ENCODE measurements around the gene ITGAE.
"Not testable (repeated sequence)": the region's sequence is repeated elsewhere in the genome, so short reads cannot be mapped to it uniquely, and the experiment has no call there.

The ITGAE gene

DNA sequence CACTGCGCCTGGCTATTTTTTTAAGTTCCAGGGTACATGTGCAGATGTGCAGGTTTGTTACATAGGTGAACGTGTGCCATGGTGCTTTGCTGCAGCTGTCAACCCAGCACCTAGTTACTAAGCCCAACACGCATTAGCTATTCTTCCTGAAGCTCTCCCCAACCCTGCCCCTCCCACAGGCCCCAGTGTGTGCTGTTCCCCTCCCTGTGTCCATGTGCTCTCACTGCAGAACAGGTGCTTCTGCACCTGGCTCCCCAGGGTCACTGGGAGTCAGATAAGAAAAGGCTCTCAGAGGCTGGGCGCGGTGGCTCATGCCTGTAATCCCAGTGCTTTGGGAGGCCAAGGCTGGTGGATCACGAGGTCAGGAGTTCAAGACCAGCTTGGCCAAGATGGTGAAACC is 71.1 kb downstream of the ITGAE start:
- DNase-seq (ENCODE audit: low spot score) = no peak

DNA sequence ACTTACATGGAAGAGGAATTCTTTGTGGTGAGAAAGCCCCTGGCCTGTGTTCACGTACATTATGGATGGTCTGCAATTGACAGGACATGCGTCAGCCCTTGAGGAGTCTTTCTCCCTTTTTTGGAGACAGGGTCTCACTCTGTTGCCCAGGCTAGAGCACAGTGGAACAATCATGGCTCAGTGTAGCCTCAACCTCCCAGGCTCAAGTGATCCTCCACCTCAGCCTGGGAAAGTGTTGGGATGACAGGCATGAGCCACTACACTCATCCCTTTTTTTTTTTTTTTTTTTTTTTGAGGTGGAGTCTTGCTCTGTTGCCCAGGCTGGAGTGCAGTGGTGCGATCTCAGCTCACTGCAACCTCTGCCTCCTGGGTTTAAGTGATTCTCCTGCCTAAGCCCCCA is 72.9 kb downstream of the ITGAE start:
- DNase-seq (ENCODE audit: low spot score) = not testable (repeated sequence)

DNA sequence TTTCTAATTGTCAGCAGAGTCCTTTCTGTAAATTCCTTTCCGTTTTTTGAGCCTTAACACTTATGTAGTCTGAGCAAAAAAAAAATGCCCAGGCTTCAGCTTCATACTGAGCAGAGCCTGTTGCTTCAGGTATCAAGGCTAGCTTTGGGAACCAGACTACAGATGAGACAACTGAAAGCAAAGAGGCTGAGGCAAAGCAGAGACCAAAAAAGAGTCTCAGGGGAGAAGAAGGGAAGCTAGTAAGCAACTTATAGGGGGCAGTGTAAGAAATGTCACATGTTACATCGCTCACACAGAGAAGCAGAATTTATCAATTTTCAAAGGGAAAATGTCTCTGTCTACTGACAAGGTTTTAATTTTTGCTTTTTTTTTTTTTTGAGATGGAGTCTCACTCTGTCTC is 73.9 kb downstream of the ITGAE start:
- DNase-seq (ENCODE audit: low spot score) = no peak

DNA sequence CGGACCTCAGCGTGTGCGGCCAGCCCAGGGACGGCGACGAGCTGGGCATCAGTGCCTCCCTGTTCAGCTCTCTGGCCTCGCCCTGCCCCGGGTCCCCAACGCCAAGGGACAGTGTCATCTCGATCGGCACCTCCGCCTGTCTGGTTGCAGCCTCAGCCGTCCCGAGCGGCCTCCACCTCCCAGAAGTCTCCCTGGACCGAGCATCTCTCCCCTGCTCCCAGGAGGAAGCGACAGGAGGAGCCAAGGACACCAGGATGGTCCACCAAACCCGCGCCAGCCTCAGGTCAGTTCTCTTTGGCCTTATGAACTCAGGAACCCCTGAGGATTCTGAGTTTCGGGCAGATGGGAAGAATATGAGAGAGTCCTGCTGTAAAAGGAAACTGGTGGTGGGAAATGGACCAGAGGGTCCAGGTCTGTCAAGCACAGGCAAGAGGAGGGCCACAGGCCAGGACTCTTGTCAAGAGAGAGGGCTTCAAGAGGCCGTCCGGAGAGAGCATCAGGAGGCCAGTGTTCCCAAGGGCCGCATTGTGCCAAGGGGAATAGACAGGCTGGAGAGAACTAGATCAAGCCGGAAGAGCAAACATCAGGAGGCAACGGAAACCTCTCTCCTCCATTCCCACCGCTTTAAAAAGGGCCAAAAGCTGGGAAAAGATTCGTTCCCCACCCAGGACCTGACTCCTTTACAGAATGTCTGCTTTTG is 76.5 kb downstream of the ITGAE start:
- peak; percentile 10 for DNase-seq (ENCODE audit: low spot score)

DNA sequence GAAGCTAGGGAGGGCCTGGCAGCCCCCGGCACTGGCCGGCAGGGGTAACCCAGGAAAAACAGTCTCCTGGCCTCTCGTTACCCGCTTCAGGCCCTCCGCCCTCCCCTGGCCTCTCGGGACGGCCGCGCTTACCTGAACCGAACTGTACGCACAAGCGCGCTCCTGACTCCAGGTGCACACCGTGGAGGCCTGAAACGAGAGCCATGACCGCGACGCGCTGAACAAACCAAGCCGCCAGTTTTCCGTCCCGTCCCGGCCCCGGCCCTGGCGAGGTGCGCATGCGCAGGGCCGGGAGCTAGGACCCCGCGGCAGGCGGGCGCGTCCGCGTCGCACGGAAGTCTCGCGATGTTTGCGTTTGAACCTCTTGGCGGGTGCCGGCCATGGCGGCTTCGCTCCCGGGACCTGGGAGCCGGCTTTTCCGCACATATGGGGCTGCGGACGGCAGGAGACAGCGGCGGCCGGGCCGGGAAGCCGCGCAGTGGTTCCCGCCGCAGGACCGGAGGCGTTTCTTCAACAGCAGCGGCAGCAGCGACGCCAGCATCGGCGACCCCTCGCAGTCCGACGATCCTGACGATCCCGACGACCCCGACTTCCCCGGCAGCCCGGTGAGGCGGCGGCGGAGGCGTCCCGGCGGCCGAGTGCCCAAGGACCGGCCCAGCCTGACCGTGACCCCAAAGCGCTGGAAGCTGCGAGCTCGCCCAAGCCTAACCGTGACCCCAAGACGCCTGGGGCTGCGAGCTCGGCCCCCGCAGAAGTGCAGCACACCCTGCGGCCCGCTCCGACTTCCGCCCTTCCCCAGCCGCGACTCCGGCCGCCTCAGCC is 77.2 kb downstream of the ITGAE start, which contains the start of gene HASPIN:
Gene HASPIN, plus strand, starts transcription at position 348 of the 822 bp plus-strand sequence. Its CDS starts 33 bp downstream, at position 381.
- peak; percentile 100 for DNase-seq (ENCODE audit: low spot score)

DNA sequence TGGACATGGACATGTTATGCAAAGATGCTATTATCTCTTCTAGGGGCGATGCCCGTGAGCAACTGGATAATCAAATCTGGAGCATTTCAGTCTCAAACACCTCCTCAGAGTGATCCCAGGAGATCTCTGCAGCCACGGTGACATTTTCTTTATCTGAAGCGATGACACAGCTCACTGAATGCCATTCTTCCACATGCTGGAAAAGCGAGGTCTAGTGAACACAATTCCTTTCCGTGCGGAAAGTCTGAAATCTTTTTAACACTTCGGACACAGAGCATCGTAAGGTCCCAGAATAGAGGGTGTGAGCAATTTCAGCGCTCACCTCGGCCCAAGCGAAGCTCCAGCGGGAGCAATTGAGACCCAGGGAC is 77.8 kb downstream of the ITGAE start:
- DNase-seq (ENCODE audit: low spot score) = peak; percentile 12

DNA sequence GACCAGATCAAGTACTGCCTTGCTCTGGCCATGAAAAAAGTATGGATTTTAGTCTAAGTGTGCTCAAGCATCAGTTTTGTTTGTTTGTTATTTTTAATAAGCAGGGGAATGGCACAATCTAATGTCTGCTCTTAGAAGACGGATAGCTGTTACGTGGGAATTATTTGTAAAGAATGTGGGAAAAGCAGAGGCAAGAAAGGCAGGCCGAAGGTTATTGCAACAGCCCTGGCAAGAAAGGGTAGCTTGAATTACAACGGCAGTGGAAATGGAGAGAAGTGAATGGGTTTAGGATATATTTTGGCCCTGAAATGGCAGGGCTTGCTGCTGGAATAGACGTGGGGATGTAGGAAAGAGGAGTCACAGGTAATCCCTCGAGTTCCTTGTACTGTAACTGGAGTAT is 78.3 kb downstream of the ITGAE start:
- no peak for DNase-seq (ENCODE audit: low spot score)

DNA sequence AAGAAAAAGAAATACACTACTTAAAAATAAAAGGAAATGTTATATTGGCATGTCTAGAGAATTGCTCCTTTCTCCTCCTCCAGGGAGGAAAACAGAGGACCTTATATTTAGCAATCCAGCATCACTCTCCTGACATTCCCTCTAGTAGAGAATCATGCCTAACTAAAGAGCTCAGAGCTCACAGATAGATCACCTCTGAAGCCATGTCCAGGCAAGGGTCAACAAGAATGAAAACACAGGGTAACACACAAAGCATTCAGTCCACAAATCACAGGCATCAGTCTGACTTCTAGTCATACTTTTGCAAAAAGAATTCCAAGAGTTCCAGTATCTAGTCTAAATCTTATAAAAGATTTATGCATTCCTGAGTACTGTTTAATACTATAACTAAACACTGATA is 81.7 kb downstream of the ITGAE start:
- no peak for DNase-seq (ENCODE audit: low spot score)

DNA sequence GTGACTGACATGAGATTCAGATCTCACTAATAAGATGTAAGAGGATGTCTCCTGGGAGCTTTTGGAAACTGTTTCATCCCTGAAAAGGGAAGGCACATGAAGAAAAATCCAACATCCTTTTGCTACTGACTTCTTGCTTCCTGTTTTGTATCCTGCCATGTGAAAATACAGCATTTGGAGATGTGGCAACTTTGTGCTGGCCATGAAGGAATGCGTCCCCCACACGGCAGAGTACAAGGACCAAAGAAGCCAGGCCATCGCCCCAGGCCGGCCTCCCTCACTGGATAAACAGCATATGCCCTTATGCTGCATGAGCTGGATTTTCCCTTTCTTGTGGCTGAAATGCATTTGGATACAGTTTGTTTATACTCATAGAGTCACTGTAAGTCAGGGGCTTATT is 82.8 kb downstream of the ITGAE start:
- DNase-seq (ENCODE audit: low spot score) = no peak

DNA sequence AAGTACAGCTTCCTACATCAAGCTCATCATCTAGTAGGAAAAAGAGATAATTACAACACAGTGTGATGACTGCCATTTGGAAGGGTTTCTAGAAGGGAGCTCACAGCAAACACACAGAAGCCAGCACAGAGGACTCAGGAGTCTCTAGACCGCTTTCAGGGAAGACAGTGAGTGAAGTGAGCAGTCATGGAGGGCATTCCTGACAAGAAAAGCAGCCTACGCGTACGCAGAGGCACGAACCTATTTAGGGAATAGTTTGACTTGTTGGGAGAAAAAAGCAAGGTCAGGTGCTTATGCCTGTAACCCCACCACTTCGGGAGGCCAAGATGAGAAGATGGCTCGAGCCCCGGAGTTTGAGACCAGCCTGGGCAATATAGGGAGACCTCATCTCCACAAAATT is 85.7 kb downstream of the ITGAE start:
- no peak for DNase-seq (ENCODE audit: low spot score)

DNA sequence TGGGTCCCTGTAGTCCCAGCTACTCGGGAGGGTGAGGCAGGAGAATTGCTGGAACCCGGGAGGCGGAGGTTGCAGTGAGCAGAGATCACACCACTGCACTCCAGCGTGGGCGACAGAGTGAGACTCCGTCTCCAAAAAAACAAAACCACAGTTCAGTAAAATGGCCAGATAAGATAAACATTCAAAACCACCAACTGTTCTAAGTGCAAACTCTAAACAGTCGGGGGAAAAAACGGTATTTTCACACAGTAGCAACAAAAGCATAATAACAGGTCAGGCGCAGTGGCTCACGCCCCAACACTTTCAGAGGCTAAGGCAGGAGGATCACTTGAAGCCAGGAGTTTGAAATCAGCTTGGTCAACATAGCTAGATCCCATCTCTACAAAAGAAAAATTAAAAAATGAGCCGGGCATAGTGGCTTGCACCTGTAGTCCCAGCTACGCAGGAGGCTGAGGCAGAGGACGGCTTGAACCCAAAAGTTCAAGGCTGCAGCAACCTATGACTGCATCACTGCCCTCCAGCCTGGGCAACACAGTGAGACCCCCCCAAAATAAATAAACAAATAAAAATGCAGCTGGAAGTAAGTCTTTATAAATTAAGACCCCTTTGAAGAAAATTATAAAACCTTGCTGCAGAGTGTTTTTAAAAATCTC is 88.1 kb downstream of the ITGAE start:
- DNase-seq (ENCODE audit: low spot score) = no peak

DNA sequence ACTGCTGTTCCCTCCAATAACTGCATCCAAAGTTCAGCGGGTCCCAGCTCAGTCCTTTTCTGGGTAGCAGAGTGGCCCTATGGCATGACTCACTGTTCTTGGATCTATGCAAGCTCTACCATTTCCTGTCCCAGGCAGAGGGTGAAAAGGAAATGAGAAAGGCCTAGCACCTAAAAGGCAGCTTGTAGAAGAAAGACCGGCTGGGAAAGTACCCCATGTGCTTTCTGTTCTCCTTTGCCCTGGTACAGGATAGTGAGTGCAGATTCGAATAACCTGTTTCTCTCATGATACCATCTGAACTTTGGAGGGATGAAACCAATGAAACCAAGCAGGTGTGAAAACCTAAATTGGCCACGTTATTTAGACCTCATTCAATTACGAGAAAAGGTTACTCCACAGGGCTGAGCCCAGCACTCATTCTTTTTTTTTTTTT is 90.0 kb downstream of the ITGAE start:
- DNase-seq (ENCODE audit: low spot score) = no peak

DNA sequence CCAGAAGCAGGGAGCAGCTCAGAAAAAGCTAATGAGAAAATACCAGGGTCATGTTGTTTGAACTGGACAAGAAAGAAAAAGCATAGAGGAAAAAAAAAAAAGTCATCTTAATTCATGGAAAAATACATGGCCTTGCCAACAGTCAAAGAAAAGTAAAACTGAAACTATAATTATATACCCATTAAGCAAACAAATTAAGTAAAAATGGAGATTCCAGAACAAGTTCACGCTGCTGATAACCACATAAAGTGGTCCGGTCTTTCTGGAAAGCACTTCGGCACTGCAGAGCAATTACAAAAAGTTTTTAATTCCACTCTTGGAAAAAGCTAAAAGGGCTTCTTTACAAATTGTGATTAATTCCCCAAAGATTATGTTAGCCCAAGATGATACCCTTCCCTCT is 92.6 kb downstream of the ITGAE start:
- DNase-seq (ENCODE audit: low spot score) = no peak

DNA sequence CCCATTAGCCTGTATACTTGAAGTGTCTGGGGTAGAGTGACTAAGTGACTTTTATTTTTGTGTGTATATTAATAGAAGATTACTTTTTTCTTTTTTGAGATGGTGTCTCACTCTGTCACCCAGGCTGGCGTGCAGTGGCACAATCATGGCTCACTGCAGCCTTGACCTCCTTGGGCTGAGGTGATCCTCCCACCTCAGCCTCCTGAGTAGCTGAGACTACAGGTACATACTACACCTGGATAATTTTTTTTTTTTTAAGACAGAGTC is 95.3 kb downstream of the ITGAE start:
- not testable (repeated sequence) for DNase-seq (ENCODE audit: low spot score)

DNA sequence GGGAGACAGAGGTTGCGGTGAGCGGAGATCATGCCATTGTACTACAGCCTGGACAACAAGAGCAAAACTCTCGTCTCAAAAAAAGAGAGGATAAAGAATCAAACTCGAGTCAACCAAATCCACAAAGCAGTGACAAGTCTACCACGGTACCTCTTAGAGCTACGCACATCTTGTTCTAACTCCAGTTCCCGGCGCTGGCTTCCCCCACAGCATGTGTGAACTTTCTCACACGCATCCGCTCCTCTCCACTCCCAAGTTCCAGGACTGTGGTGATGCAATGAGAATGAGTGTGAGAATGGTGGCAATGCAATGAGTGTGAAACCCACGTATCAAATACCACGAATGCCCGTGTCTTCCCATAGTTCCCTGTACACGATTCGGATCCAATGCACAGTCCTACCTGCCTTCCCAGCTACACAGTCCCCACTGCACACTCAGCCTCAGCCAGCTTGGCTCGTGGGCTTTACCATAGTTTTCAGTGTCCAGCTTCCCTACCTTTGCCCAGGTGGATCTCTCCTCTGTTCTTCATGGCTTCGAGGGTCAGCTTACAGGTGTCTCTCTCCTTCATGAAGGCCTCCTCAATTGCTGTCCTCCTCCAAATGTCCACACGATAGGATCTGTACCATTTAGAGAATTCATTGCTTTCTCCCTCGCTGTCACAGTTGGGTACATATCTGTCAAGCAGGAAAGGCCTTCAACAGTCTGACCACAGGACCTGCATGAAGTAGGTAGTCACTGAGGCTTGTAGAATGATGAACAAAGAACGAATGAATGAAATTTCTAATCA is 95.9 kb downstream of the ITGAE start:
- no peak for DNase-seq (ENCODE audit: low spot score)

DNA sequence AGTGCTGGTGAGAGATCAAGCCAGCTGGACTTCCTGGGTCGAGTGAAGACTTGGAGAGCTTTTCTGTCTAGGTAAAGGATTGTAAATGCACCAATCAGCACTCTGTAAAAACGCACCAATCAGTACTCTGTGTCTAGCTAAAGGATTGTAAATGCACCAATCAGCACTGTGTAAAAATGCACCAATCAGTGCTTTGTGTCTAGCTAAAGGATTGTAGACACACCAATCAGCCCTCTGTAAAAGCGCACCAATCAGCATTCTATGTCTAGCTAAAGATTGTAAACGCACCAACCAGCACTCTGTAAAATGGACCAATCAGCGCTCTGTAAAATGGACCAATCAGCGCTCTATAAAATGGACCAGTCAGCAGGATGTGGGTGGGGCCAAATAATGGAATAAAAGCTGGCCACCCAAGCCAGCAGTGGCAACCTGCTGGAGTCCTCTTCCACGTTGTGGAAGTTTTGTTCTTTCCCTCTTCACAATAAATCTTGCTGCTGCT is 98.9 kb downstream of the ITGAE start:
- DNase-seq (ENCODE audit: low spot score) = not testable (repeated sequence)

DNA sequence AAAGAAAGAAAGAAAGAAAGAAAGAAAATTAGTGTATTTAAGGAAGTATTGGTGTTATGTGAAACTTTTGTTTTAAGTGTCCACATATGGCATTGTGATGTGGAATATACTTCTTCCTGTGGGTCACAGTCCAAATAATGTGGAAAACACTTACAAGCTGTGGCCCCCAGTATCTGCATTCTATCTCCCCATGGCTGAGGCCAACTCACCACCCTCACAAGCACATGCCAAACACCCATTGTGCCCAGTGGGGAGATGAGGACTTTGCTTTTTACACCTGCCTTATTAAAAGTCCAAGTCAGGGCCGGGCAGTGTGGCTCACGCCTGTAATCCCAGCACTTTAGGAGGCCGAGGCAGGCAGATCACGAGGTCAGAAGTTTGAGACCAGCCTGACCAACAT is 101.0 kb downstream of the ITGAE start:
- no peak for DNase-seq (ENCODE audit: low spot score)

DNA sequence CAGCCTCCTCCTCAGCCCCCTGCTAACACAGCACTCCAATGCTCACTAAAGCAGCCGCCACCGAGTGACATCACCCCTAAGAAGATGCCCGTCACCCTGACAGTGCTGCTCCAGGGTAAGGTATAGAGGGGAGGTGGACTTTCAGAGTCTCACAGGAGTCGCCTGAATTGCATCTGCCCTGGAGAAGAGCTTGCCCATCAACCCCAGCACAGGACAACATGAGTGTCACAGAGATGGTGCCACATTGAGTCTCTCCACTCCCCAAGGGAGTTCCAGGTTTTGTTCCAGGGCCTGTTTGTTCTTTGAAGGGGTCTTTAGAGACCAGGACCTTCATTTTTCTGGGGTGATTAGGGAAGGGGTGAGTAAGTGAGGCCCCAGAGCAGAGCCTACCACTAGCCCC is 102.8 kb downstream of the ITGAE start:
- DNase-seq (ENCODE audit: low spot score) = no peak

DNA sequence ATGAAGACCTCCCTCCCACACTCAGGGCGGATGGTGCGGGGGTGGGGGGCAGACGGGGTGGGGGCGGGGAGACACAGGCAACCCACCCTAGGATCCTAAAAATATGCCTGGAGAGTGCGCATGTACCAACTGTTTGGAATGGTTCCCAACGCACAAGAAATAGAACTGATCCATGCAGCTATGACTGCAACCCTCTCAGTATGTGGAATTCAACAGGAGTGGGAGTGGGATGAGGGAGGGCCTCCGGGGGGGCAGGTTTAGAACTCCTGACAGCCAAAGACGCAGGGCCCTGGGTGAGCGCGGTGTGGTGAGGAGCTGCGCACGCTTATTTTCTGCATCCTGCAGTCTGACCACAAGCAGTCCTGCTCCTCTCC is 103.9 kb downstream of the ITGAE start:
- DNase-seq (ENCODE audit: low spot score) = no peak

DNA sequence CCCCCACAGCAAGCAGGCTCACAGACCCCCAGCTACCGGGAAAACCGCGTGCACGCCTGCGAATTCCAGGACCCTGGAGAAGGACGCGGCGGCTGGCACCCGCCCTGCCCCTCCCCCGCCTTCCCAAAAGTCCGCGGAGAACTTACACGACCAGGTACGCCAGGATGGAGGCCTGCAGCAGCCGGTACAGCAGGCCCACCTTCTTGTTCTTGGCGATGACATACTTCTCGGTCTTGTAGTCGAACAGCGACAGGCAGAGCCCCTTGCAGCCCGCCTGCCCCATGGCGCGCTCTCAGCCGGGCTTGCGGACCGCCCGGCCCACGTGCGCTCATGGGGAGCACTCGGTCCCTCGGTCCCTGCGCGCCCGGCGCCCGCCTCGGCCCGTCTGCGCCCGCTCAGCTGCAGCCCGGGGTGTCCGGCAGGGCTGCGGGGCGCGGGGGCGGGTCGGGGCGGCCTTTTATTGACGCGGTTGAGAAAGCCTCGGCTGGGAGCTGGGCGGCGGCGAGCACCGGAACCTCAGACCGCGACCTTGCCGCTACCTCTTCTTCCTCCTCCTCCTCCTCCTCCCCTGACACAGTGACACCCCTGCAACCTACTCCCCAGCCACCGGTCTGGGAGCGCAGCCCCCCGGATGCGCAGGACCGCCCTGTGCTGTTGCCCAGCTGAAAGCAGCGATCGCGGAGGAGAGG is 105.1 kb downstream of the ITGAE start, which contains the start of gene P2RX5:
Gene P2RX5, minus strand, starts transcription at position 433 of the 689 bp plus-strand sequence. Its CDS starts 150 bp downstream, at position 283.
- DNase-seq (ENCODE audit: low spot score) = no peak

DNA sequence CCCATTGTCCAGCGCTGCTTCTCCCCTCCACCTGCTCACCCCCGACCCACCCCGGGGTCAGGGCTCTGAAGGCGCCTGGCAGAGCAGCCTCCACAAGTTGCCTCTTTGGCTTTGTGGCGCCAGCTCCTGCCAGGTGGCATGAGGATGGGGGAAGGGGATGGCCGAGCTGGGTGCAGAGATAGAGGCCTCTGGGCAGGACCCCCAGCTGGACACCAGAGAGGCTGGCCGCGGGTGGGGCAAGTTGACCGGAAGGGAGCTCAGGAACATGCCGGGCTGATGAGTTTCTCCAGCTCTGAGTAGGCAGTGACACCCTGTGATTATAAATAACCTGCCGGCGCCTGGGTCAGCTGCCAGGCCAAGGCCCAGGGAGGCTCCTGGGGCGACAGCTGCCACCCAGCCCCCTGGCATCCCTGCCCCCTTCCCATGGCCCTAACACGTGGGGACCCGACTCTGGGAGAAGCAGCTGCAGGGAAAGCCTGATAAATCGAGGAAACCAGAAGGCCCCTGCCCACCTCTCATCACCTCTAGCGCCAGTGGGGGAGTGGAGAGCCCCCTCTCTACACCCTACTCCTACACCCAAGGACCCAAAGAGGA is 105.8 kb downstream of the ITGAE start:
- DNase-seq (ENCODE audit: low spot score) = no peak
